ENCODE measurements around the gene SAG.

GRCh38 chr2:233329489-233330135 is 22.0 kb downstream of the SAG start:
- no peak for TF ChIP-seq POLR2A (IDR thresholded peaks at IDR 0.05)
- no peak for TF ChIP-seq CTCF (IDR thresholded peaks at IDR 0.05)
- no peak for TF ChIP-seq POLR2AphosphoS5 (IDR thresholded peaks at IDR 0.05)

Data from breast epithelium (tissue), 3 donors.